HepG2 (cell line): Measurements from ENCODE around the gene THRA. TPM values are rescaled to one million over a fixed set of nuclear protein-coding genes. Genes with fewer than 3 reads are reported as not detected.

ENCODE experiments used
- CCDC6 ChIP-seq: sonication (generic); formaldehyde crosslinking; IDR thresholded peaks from 2 replicates; pipeline ENCODE4 v1.8.1; 2022; ENCODE audit warnings: mild to moderate bottlenecking, missing genetic modification reagents, moderate library complexity
- HOMEZ ChIP-seq: IDR thresholded peaks from 2 replicates; pipeline ENCODE4 v1.6.1; 2016; ENCODE audit warnings: low read depth
- MBD4 ChIP-seq: IDR thresholded peaks from 2 replicates; pipeline ENCODE4 v1.6.1; 2012; ENCODE audit warnings: low read length, inconsistent platforms, borderline replicate concordance
- MED1 ChIP-seq: sonication (generic); formaldehyde crosslinking; IDR thresholded peaks from 2 replicates; pipeline ENCODE4 v1.4.0; 2020; ENCODE audit warnings: missing genetic modification reagents
- MTERF4 ChIP-seq: sonication (generic); formaldehyde crosslinking; IDR thresholded peaks from 2 replicates; pipeline ENCODE4 v1.8.0; 2023; ENCODE audit warnings: mild to moderate bottlenecking, missing genetic modification reagents
- PHF8 ChIP-seq: sonication (generic); formaldehyde crosslinking; IDR thresholded peaks from 2 replicates; pipeline ENCODE4 v1.5.0; 2020; ENCODE audit warnings: missing genetic modification reagents
- PRDM4 ChIP-seq: sonication (generic); formaldehyde crosslinking; IDR thresholded peaks from 2 replicates; pipeline ENCODE4 v1.9.0; 2021; ENCODE audit warnings: missing genetic modification reagents, borderline replicate concordance
- TAF1 ChIP-seq: sonication (generic); formaldehyde crosslinking; IDR thresholded peaks from 2 replicates; pipeline ENCODE4 v1.4.0; 2020; ENCODE audit warnings: missing genetic modification reagents
- THAP8 ChIP-seq: sonication (generic); formaldehyde crosslinking; IDR thresholded peaks from 2 replicates; pipeline ENCODE4 v1.5.1; 2020; ENCODE audit warnings: missing genetic modification reagents, mild to moderate bottlenecking, borderline replicate concordance
- ZNF230 ChIP-seq: sonication (generic); formaldehyde crosslinking; IDR thresholded peaks from 2 replicates; pipeline ENCODE4 v1.4.0; 2020; ENCODE audit warnings: mild to moderate bottlenecking, missing genetic modification reagents
- ZNF431 ChIP-seq: sonication (generic); formaldehyde crosslinking; IDR thresholded peaks from 2 replicates; pipeline ENCODE4 v1.9.0; 2022; ENCODE audit warnings: missing genetic modification reagents, low read depth, mild to moderate bottlenecking, borderline replicate concordance
- ZNF574 ChIP-seq: sonication (generic); formaldehyde crosslinking; IDR thresholded peaks from 2 replicates; pipeline ENCODE4 v1.4.0; 2020; ENCODE audit warnings: missing genetic modification reagents
- ZNF639 ChIP-seq: conservative IDR thresholded peaks from 2 replicates; pipeline ENCODE4 v1.6.1; 2018; ENCODE audit warnings: missing genetic modification reagents
- ZNF746 ChIP-seq: sonication (generic); formaldehyde crosslinking; IDR thresholded peaks from 2 replicates; pipeline ENCODE4 v1.8.0; 2022; ENCODE audit warnings: mild to moderate bottlenecking, missing genetic modification reagents
- ZNF768 ChIP-seq: sonication (generic); formaldehyde crosslinking; IDR thresholded peaks from 2 replicates; pipeline ENCODE4 v1.4.0; 2020; ENCODE audit warnings: missing genetic modification reagents
- ZNF781 ChIP-seq: sonication (generic); formaldehyde crosslinking; IDR thresholded peaks from 2 replicates; pipeline ENCODE4 v1.5.1; 2020; ENCODE audit warnings: borderline replicate concordance, mild to moderate bottlenecking, missing genetic modification reagents; ENCODE audit errors: not compliant biosample characterization
- ZNF784 ChIP-seq: sonication (generic); formaldehyde crosslinking; IDR thresholded peaks from 2 replicates; pipeline ENCODE4 v1.5.1; 2020; ENCODE audit warnings: missing genetic modification reagents, mild to moderate bottlenecking, borderline replicate concordance
- polyA plus RNA-seq, 8 experiments: library from polyadenylated mRNA; depleted of rRNA in 3 of 8; stranded (reverse) in 7 of 8; unstranded in 1 of 8; fragments of >200 nt; fragmentation: Illumina TruSeq in 4 of 8; extraction: Trizol in 4 of 8; gene quantifications; 2 replicates each; pipeline versions ENCODE4 v1.2.1 to v1.2.3, GENCODE V29; 2011 to 2016; ENCODE audit warnings: low read depth in 4 of 8, missing spikeins in 1 of 8, mixed read lengths in 1 of 8; ENCODE audit not compliant: insufficient read depth in 1 of 8
- total RNA-seq, 5 experiments: library from RNA; depleted of rRNA; stranded (reverse); fragments of >200 nt; fragmentation: Illumina TruSeq; extraction: Trizol; gene quantifications; 2 replicates each; pipeline ENCODE4 v1.2.3, GENCODE V29; 2016; ENCODE audit warnings: low read depth in 1 of 5

The THRA gene
- total and polyA plus RNA-seq, 2 of the 13 experiments (the other 11 are each of a cell fraction or from before 2014, with no cell fraction given), result 8.0 to 9.9 TPM

GRCh38 chr17:40121181-40122135 lies 58.7 kb downstream of the THRA start, which contains the start of gene MSL1 (continued):
- TF ChIP-seq CCDC6 (no peak), ZNF746 (CRISPR knock-in tag) (peak; percentile 83), MED1 (no peak), HOMEZ (CRISPR knock-in tag) (no peak), ZNF230 (CRISPR knock-in tag) (no peak), ZNF781 (CRISPR knock-in tag) (no peak), ZNF768 (CRISPR knock-in tag) (peak; percentile 43; the same call in 1 of the 2 replicates), THAP8 (CRISPR knock-in tag) (no peak), ZNF574 (CRISPR knock-in tag) (0 out of 2 replicates have a peak, but pooled peaks have one; percentile 19), ZNF639 (CRISPR knock-in tag) (peak; percentile 88), MBD4 (no peak), ZNF784 (CRISPR knock-in tag) (peak; percentile 76), PRDM4 (CRISPR knock-in tag) (no peak), MTERF4 (CRISPR knock-in tag) (no peak), ZNF431 (CRISPR knock-in tag) (no peak), TAF1 (CRISPR knock-in tag) (peak; percentile 43; the same call in 1 of the 2 replicates), PHF8 (CRISPR knock-in tag) (peak; percentile 54)
